ENCODE measurements around the gene ASTN2.

DNA sequence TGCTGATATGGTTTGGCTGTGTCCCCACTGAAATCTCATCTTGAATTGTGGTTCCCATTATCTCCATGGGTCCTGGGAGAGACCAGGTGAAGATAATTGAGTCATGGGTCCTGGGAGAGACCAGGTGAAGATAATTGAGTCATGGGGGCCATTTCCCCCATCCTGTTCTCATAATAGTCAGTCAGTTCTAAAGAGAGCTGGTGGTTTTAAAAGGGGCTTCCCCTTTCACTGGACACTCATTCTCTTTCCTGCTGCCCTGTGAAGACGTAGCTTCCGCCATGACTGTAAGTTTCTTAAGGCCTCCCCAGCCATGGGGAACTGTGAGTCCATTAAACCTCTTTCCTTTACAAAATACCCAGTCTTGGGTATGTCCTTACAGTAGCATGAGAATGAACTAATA lies 628.1 kb downstream of the ASTN2 start:
- TF ChIP-seq TCF7L2 (IDR thresholded peaks at IDR 0.05; ENCODE audit: borderline replicate concordance, extremely low read depth, insufficient read depth, insufficient read length) (no peak), POLR2A (IDR thresholded peaks at IDR 0.05; ENCODE audit: borderline replicate concordance, extremely low read depth, insufficient read depth, insufficient read length) (no peak), EZH2phosphoT487 (IDR thresholded peaks at IDR 0.05; ENCODE audit: borderline replicate concordance) (no peak), ZNF274 (IDR thresholded peaks at IDR 0.05; ENCODE audit: low read depth, low read length) (no peak), EGR1 (IDR thresholded peaks at IDR 0.05; ENCODE audit: low read depth) (no peak), RAD21 (IDR thresholded peaks at IDR 0.05; ENCODE audit: low read depth) (no peak), SIN3A (IDR thresholded peaks at IDR 0.05; ENCODE audit: low read depth) (no peak), YY1 (IDR thresholded peaks at IDR 0.05; ENCODE audit: extremely low read depth, insufficient replicate concordance, low read depth, low read length) (no peak)
- TF ChIP-seq, protein P1, sequence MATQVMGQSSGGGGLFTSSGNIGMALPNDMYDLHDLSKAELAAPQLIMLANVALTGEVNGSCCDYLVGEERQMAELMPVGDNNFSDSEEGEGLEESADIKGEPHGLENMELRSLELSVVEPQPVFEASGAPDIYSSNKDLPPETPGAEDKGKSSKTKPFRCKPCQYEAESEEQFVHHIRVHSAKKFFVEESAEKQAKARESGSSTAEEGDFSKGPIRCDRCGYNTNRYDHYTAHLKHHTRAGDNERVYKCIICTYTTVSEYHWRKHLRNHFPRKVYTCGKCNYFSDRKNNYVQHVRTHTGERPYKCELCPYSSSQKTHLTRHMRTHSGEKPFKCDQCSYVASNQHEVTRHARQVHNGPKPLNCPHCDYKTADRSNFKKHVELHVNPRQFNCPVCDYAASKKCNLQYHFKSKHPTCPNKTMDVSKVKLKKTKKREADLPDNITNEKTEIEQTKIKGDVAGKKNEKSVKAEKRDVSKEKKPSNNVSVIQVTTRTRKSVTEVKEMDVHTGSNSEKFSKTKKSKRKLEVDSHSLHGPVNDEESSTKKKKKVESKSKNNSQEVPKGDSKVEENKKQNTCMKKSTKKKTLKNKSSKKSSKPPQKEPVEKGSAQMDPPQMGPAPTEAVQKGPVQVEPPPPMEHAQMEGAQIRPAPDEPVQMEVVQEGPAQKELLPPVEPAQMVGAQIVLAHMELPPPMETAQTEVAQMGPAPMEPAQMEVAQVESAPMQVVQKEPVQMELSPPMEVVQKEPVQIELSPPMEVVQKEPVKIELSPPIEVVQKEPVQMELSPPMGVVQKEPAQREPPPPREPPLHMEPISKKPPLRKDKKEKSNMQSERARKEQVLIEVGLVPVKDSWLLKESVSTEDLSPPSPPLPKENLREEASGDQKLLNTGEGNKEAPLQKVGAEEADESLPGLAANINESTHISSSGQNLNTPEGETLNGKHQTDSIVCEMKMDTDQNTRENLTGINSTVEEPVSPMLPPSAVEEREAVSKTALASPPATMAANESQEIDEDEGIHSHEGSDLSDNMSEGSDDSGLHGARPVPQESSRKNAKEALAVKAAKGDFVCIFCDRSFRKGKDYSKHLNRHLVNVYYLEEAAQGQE (IDR thresholded peaks at IDR 0.05; ENCODE audit: low read depth) = no peak
- TF ChIP-seq, protein P2, sequence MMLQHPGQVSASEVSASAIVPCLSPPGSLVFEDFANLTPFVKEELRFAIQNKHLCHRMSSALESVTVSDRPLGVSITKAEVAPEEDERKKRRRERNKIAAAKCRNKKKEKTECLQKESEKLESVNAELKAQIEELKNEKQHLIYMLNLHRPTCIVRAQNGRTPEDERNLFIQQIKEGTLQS (IDR thresholded peaks at IDR 0.05) = no peak
- TF ChIP-seq, protein P3, sequence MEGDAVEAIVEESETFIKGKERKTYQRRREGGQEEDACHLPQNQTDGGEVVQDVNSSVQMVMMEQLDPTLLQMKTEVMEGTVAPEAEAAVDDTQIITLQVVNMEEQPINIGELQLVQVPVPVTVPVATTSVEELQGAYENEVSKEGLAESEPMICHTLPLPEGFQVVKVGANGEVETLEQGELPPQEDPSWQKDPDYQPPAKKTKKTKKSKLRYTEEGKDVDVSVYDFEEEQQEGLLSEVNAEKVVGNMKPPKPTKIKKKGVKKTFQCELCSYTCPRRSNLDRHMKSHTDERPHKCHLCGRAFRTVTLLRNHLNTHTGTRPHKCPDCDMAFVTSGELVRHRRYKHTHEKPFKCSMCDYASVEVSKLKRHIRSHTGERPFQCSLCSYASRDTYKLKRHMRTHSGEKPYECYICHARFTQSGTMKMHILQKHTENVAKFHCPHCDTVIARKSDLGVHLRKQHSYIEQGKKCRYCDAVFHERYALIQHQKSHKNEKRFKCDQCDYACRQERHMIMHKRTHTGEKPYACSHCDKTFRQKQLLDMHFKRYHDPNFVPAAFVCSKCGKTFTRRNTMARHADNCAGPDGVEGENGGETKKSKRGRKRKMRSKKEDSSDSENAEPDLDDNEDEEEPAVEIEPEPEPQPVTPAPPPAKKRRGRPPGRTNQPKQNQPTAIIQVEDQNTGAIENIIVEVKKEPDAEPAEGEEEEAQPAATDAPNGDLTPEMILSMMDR (IDR thresholded peaks at IDR 0.05 in 2 of 3, conservative IDR thresholded peaks at IDR 0.05 in 1 of 3; ENCODE audit: borderline replicate concordance in 1 of 3, insufficient read depth in 1 of 3, low read depth in 2 of 3, low read length in 2 of 3) = no peak
- TF ChIP-seq, protein P4, sequence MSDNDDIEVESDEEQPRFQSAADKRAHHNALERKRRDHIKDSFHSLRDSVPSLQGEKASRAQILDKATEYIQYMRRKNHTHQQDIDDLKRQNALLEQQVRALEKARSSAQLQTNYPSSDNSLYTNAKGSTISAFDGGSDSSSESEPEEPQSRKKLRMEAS (IDR thresholded peaks at IDR 0.05) = no peak
